AG10803 (cell line): ENCODE measurements around the gene FLNB.
A peak's percentile ranks its signal among the peaks of the same experiment; 100 is the strongest.
"Not testable (repeated sequence)": the region's sequence is repeated elsewhere in the genome, so short reads cannot be mapped to it uniquely, and the experiment has no call there.

Source experiments
- DNase-seq: peaks from one replicate; pipeline ENCODE4 v3.0.0; 2010; ENCODE audit warnings: low read depth
- H3K4me3 ChIP-seq: 2 replicates; pipeline ENCODE4 v1.5.1; 2011; ENCODE audit warnings: mild to moderate bottlenecking, low read length, control low read depth
- TF ChIP-seq, protein P1 (sequence below): conservative IDR thresholded peaks from 2 replicates; pipeline ENCODE4 v1.5.1; 2011; ENCODE audit warnings: mild to moderate bottlenecking, low read length, control low read depth, inconsistent platforms

Gene FLNB

DNA sequence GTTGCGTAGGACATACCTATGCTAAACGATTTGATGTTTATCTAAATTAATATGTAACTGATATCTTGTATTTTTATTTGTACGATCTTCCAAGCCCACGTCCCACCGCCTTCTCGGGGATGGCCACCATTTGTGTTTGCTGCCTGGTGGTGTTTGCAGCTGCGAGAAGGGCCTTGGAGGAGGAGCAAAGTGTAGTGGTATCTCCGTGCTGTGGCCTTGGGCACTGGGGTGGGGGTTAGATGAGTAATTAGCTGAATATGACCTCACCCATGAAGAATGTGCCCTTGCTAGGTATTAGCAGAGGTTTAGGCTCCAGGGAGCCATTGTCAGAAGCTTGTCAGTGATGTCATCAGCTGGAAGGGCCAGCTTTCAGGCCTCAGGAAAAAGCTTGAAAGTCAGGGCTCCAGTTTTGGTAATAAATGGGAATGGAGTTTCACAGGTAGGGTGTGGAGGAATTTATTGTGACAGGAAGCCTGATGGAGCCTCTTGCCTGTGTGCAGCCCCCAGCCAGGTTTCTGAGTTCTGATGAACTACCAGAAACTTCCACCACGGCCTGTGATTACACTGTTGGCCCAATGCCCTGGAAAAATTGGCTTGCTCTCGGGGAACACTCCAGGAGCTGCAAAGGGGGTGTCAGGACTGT, 41.0 kb downstream of the FLNB start:
- DNase-seq, result peak; percentile 88
- H3K4me3 ChIP-seq, result no peak overlapping the region
- TF ChIP-seq, protein P1, sequence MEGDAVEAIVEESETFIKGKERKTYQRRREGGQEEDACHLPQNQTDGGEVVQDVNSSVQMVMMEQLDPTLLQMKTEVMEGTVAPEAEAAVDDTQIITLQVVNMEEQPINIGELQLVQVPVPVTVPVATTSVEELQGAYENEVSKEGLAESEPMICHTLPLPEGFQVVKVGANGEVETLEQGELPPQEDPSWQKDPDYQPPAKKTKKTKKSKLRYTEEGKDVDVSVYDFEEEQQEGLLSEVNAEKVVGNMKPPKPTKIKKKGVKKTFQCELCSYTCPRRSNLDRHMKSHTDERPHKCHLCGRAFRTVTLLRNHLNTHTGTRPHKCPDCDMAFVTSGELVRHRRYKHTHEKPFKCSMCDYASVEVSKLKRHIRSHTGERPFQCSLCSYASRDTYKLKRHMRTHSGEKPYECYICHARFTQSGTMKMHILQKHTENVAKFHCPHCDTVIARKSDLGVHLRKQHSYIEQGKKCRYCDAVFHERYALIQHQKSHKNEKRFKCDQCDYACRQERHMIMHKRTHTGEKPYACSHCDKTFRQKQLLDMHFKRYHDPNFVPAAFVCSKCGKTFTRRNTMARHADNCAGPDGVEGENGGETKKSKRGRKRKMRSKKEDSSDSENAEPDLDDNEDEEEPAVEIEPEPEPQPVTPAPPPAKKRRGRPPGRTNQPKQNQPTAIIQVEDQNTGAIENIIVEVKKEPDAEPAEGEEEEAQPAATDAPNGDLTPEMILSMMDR, result no peak

DNA sequence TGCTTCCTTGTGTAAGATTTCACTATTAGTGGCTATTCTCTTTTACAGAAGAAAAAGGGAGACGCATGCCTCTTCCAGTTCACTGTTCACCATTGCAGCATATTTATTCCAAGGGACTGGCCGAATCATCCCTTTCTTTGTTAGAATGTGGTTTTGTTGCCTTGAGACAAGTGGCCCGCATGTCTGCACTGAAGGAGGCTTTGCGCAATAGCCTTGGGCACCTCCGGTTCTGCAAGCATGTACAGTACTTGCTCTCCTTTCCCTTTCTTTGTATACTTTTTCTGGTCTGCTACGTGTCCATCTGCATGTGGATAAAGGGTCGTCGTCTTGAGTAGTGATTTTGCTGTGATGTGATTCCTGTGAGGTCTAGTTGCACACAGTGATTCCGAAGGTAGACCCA, 43.0 kb downstream of the FLNB start:
- peak; percentile 96 for DNase-seq
- TF ChIP-seq, protein P1, result no peak
- no peak overlapping the region for H3K4me3 ChIP-seq

DNA sequence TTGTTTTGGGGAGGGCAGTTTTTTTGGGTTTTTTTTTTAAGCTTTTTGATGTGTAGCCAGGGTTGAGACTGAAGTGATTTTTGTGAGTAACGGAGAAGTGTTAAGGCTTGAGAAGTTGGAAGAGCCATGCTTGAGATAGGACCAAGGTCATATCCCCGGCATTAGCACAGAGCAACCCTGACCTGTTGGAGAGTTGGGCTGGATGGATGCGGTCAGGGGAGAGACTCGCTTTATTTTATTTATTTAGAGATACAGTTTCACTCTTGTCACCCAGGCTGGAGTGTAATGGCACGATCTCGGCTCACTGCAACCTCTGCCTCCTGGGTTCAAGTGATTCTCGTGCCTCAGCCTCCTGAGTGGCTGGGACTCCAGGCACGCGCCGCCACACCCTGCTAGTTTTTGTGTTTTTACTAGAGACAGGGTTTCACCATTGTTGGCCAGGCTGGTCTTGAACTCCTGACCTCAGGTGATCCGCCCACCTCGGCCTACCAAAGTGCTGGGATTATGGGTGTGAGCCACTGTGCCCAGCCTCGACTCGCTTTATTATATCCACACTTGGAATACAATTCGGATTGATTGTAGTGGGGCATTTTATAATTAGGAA, 43.5 kb downstream of the FLNB start:
- H3K4me3 ChIP-seq, DNase-seq: not testable (repeated sequence)

DNA sequence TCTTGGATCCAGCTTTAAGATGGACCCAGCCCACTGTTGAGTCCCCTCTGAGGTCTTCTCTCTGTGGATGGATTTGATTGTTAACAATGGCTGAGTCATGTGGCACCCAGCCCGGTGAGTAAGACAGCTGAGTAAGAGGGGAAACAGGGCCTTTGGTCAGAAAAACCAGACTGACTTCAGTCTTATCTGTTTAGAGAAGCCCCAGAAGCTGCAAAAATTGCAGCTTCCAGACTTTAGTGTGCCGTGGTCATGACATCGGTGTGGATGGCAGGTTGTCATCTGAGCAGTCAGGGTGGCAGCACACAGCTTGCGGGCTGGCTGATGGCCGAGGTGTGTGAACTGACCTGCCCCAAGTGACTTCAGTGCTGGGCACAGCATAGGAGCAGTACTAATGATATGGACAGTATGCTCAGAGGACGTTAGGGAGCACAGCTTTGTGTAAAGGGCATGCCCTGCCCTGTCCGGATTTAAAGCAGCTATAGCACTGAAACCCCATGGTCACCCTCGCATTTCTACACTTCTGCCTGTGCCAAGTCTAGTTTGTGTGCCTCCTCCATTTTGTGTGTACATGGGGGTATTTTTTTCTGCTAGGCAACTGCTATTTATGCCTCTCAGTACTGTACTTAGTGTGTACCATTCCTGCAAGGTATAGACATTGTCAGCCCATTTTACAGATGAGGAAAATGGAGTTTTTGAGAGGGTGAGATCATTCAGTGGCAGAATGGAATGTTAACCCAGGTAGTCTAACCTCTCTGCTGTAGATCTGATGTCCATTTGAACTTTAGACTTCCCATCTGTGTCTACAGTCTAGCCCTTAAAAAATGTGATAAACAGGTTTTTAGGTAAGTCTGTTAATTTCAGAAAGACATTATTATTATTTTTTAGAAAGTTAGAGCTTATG, 44.4 kb downstream of the FLNB start:
- peak; percentile 94 for DNase-seq
- H3K4me3 ChIP-seq, result peak overlapping the region; percentile 23
- TF ChIP-seq, protein P1, result no peak

DNA sequence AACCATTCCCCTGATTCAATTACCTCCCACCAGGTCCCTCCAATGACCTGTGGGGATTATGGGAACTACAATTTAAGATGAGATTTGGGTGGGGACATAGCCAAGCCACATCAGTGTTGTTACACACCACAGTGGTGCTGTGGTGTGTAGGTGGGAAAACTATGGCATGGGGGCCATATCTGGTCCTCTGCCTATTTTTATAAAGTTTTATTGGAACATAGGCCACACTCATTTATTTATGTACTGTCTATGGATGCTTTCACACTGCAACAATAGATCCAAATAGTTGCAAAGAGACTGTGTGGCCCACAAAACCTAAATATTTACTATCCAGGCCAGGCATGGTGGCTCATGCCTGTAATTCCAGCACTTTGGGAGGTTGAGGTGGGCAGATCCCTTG, 46.4 kb downstream of the FLNB start:
- no peak for DNase-seq
- H3K4me3 ChIP-seq, result no peak overlapping the region
- TF ChIP-seq, protein P1, result no peak

DNA sequence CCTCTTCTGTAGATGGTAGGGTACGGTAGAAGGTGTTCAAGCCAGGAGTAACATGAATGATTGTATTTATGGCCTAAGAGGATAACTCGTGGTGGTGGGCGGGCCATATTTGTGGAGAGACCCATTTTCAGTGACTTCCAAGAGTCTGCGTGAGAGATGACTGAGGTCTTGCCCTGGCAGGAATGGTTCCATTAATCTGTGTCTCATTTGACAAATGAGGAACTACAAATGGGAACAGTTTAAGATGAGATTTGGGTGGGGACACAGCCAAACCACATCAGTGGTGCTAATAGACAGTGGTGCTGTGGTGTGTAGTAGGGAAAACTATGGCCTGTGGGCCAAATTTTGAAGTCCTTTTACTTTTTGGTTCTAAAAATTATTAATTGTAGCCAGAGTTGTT, 47.1 kb downstream of the FLNB start:
- DNase-seq, result no peak
- TF ChIP-seq, protein P1, result no peak
- H3K4me3 ChIP-seq, result no peak overlapping the region

DNA sequence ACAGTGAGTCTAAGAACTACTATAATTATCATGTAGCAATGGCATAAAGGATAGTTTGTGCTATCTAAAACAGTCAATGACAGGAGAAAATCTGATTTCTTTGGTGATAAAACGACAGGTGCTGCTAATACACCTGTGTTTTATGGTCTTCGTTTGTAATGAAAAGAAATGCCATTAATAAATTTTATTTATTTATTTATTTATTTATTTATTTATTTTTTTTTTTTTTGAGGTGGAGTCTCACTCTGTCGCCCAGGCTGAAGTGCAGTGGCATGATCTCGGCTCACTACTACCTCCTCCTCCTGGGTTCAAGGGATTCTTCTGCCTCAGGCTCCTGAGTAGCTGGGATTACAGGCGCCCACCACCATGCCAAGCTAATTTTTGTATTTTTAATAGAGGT, 47.7 kb downstream of the FLNB start:
- DNase-seq, result not testable (repeated sequence)

More for the DNA sequence above, 47.7 kb downstream of the FLNB start:
- H3K4me3 ChIP-seq, result not testable (repeated sequence)
